Osteoblast (primary cell): ENCODE results near the gene FAM47C. TPM values are rescaled to one million over a fixed set of nuclear protein-coding genes. Genes with fewer than 3 reads are reported as not detected.
"Not testable (repeated sequence)": the region's sequence is repeated elsewhere in the genome, so short reads cannot be mapped to it uniquely, and the experiment has no call there.

Experiments
- DNase-seq: peaks from one replicate; pipeline ENCODE4 v3.0.0; 2011; ENCODE audit warnings: low spot score, mixed read lengths; ENCODE audit not compliant: insufficient read length; ENCODE audit errors: missing footprints
- H2AFZ ChIP-seq: 2 replicates; pipeline ENCODE4 v1.6.0; 2011; ENCODE audit warnings: mild to moderate bottlenecking, low read length
- H3K27ac ChIP-seq: 2 replicates; pipeline ENCODE4 v1.5.1; 2011; ENCODE audit warnings: mild to moderate bottlenecking, low read depth, low read length, moderate library complexity
- H3K27me3 ChIP-seq: 2 replicates; pipeline ENCODE4 v1.6.0; 2012; ENCODE audit warnings: mild to moderate bottlenecking, control low read depth, inconsistent platforms, low read length, moderate library complexity; ENCODE audit not compliant: insufficient read depth
- H3K36me3 ChIP-seq: 2 replicates; pipeline ENCODE4 v1.5.1; 2011; ENCODE audit warnings: mild to moderate bottlenecking, low read length, control low read depth, moderate library complexity; ENCODE audit not compliant: insufficient read depth
- H3K4me1 ChIP-seq: 2 replicates; pipeline ENCODE4 v1.5.1; 2011; ENCODE audit warnings: mild to moderate bottlenecking, low read length, control low read depth, moderate library complexity; ENCODE audit not compliant: insufficient read depth
- H3K4me2 ChIP-seq: 2 replicates; pipeline ENCODE4 v1.6.0; 2011; ENCODE audit warnings: mild to moderate bottlenecking, low read length; ENCODE audit not compliant: insufficient read depth
- H3K4me3 ChIP-seq: fragments of 200-600 bp; sonication (generic); 3 replicates; pipeline ENCODE4 v1.5.1; 2012; ENCODE audit warnings: mild to moderate bottlenecking, low read length, inconsistent platforms; ENCODE audit not compliant: insufficient read depth
- H3K79me2 ChIP-seq: 2 replicates; pipeline ENCODE4 v1.6.0; 2012; ENCODE audit warnings: mild to moderate bottlenecking, low read length, control low read depth, inconsistent platforms; ENCODE audit not compliant: insufficient read depth
- H3K9me3 ChIP-seq: 2 replicates; pipeline ENCODE4 v1.5.1; 2011; ENCODE audit warnings: low read depth, low read length, control low read depth
- H4K20me1 ChIP-seq: 2 replicates; pipeline ENCODE4 v1.6.0; 2012; ENCODE audit warnings: mild to moderate bottlenecking, low read length, control low read depth; ENCODE audit not compliant: insufficient read depth
- CTCF ChIP-seq: IDR thresholded peaks from 2 replicates; pipeline ENCODE4 v1.5.1; 2011; ENCODE audit warnings: mild to moderate bottlenecking, low read depth, low read length, moderate library complexity; ENCODE audit errors: extremely low read depth
- total RNA-seq: library from RNA; depleted of rRNA; stranded (reverse); fragments of >200 nt; gene quantifications from 2 replicates; pipeline ENCODE4 v1.2.3, GENCODE V29; 2012

The FAM47C gene
- total RNA-seq, 1 donor, result not detected

DNA sequence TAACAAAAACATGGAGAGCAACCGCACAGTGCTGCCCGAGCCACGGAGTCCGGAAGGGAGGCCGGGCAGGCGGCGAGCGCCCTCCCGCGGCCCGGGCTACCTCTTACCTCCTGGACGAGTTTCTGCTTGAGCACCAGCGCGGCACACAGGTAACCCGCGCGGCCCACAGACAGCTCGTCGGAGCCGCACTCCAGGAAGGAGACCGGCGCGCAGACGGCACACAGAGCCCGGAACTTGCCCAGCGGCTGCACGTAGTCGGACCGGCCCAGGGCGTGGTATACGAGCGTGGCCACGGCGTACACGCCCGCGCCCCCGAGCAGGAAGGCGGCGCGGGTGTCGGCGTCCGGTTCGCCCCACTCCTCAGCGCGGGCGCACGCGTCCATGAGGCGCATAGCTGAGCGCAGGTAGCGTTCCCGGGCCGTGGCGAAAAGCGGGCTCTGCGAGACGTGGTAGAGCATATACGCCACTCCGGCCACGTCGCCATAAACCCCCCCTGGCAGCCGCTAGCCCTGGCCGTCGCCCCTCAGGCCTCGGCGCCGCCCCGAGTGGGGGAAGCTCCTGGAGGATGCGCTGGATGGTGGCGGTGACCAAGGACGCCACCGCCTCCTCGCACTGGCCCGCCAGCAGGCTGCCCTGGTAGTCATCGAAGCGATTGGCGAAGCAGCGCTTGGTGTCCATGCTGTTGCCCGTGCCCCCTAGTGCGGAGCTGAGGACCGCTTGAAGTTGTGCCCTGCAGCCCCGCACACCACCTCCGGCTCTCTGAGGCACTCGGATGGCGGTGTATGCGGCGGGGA, 22.6 kb upstream of the FAM47C start:
- H3K9me3 ChIP-seq, DNase-seq, H3K36me3 ChIP-seq, H4K20me1 ChIP-seq, H3K27ac ChIP-seq, H3K79me2 ChIP-seq, H3K27me3 ChIP-seq, H3K4me1 ChIP-seq: not testable (repeated sequence)
- peak overlapping the region; percentile 40 for H3K4me2 ChIP-seq
- H2AFZ ChIP-seq, result peak overlapping the region; percentile 62
- TF ChIP-seq CTCF, result peak; percentile 14
- H3K4me3 ChIP-seq, result peak overlapping the region; percentile 64

DNA sequence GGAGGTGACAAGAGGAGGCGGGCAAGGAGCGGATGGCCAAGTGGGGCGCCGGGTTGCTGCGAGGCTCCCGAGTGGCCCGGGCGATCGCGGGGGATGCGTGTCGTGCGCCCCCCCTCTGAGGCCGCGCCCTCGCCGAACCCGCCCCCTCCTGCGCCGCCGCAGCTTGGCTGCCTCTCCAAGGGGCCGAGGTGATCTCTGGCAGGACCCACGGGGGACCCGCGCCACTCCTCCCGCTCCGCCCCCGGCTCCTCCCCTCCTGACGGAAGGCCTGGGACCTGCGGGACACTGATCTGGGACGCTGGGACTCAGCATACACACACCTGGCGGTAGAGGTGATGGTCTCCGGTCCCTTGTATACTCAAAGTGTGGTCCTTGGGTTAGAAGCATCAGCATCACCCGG, 21.9 kb upstream of the FAM47C start:
- Histone ChIP-seq H3K4me1 (no peaks in the 10 kb centered on the region), H4K20me1 (no peaks in the 10 kb centered on the region), H3K27me3 (no peaks in the 10 kb centered on the region), H3K36me3 (no peaks in the 10 kb centered on the region), H3K4me2 (peak overlapping the region; percentile 9), H3K4me3 (no peak overlapping the region), H2AFZ (no peak overlapping the region), H3K9me3 (no peaks in the 10 kb centered on the region), H3K27ac (no peak overlapping the region), H3K79me2 (no peaks in the 10 kb centered on the region)
- no peak for TF ChIP-seq CTCF
- DNase-seq, result no peak

DNA sequence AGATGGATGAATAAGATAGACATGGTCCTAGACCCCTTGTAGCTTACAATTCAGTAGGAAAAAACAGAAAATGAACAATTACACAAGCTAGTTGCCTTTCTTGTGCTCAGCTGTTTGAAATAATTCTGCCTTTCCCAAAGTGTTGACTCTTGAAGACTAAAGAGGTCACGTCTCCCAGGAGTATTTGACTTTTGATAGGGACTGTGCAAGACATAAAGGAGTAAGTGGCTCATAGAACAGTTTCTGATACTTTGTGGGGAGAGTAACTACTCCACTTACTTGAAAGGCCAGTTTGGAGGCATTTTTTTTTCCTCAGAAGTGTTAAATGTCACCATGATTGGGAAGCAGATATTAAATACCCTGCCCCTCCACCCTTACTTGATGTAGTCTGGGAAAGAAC, 21.0 kb upstream of the FAM47C start:
- H3K4me2 ChIP-seq, H3K36me3 ChIP-seq, H4K20me1 ChIP-seq, H3K79me2 ChIP-seq, H3K9me3 ChIP-seq, H3K27ac ChIP-seq, H3K4me3 ChIP-seq, H3K4me1 ChIP-seq, H3K27me3 ChIP-seq, DNase-seq, H2AFZ ChIP-seq: not testable (repeated sequence)

DNA sequence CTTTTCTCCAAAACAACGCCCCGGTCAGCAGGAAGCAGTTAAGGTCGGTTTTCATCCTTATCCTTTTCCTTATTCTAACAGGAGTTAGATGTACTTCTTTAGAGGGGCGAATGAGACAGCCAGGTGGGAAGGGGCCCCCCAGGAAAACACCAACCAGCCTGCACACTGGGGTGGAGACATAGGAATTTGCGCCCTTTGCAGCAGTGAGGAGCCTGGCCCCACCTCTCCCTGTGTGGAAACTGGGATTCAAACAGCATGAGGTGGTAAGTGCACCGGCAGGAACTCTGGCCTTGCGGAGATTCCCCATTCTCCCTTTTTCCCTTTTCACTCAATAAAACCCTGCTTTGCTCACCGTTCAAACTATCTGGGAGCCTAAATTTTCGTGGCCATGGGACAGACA, 8.0 kb upstream of the FAM47C start:
- no peaks in the 10 kb centered on the region for H3K9me3 ChIP-seq
- no peak for TF ChIP-seq CTCF

More for the DNA sequence above, 8.0 kb upstream of the FAM47C start:
- H2AFZ ChIP-seq, result no peak overlapping the region
- H3K4me3 ChIP-seq, result no peak overlapping the region
- H3K36me3 ChIP-seq, result no peaks in the 10 kb centered on the region
- H3K4me1 ChIP-seq, result no peaks in the 10 kb centered on the region
- H3K4me2 ChIP-seq, result no peak overlapping the region
- no peak for DNase-seq
- H3K27me3 ChIP-seq, result no peaks in the 10 kb centered on the region
- H3K27ac ChIP-seq, result no peak overlapping the region
- H4K20me1 ChIP-seq, result no peaks in the 10 kb centered on the region
- no peaks in the 10 kb centered on the region for H3K79me2 ChIP-seq
